Trophoblast cell (in vitro differentiated cells and primary cell): Measurements from ENCODE around the gene TTI1.
"Not testable (repeated sequence)": the region's sequence is repeated elsewhere in the genome, so short reads cannot be mapped to it uniquely, and the experiment has no call there.

Experiments
- DNase-seq, 2 donors: peaks; one replicate each; pipeline ENCODE4 v3.0.0-alpha.2; 2016
- H2AFZ ChIP-seq: 2 replicates; pipeline ENCODE4 v1.6.1; 2013; ENCODE audit warnings: low read length, moderate library complexity, mild to moderate bottlenecking; ENCODE audit not compliant: insufficient read depth, poor library complexity
- H2AK5ac ChIP-seq: 2 replicates; pipeline ENCODE4 v1.6.1; 2013; ENCODE audit warnings: mild to moderate bottlenecking, low read length
- H2BK120ac ChIP-seq: 2 replicates; pipeline ENCODE4 v1.6.1; 2013; ENCODE audit warnings: low read length, mild to moderate bottlenecking, moderate library complexity; ENCODE audit not compliant: insufficient read depth, poor library complexity
- H2BK12ac ChIP-seq: 2 replicates; pipeline ENCODE4 v1.6.1; 2013; ENCODE audit warnings: mild to moderate bottlenecking, low read length, moderate library complexity
- H2BK5ac ChIP-seq: 2 replicates; pipeline ENCODE4 v1.6.1; 2013; ENCODE audit warnings: low read length, low read depth, moderate library complexity, mild to moderate bottlenecking; ENCODE audit not compliant: poor library complexity
- H3K14ac ChIP-seq: 2 replicates; pipeline ENCODE4 v1.6.1; 2013; ENCODE audit warnings: mild to moderate bottlenecking, low read length
- H3K18ac ChIP-seq: 2 replicates; pipeline ENCODE4 v1.6.1; 2013; ENCODE audit warnings: mild to moderate bottlenecking, low read length
- H3K23ac ChIP-seq: 2 replicates; pipeline ENCODE4 v1.6.1; 2013; ENCODE audit warnings: low read length
- H3K27ac ChIP-seq: 2 replicates; pipeline ENCODE4 v1.5.1; 2013; ENCODE audit warnings: low read depth, mild to moderate bottlenecking, inconsistent platforms, low read length, moderate library complexity
- H3K27me3 ChIP-seq: 2 replicates; pipeline ENCODE4 v1.6.1; 2013; ENCODE audit warnings: inconsistent platforms, mild to moderate bottlenecking, low read length, moderate library complexity; ENCODE audit not compliant: insufficient read depth
- H3K36me3 ChIP-seq, 2 experiments: 1 replicate in 1 of 2; 2 replicates in 1 of 2; pipeline ENCODE4 v1.6.1; 2013; ENCODE audit warnings: low read length in 2 of 2, mild to moderate bottlenecking in 2 of 2, moderate library complexity in 1 of 2; ENCODE audit not compliant: insufficient read depth in 2 of 2, control insufficient read depth in 1 of 2
- H3K4ac ChIP-seq: 2 replicates; pipeline ENCODE4 v1.6.1; 2013; ENCODE audit warnings: low read depth, mild to moderate bottlenecking, low read length, moderate library complexity
- H3K4me1 ChIP-seq, 2 experiments: 1 replicate in 1 of 2; 2 replicates in 1 of 2; pipeline ENCODE4 v1.6.1; 2013; ENCODE audit warnings: low read length in 2 of 2, mild to moderate bottlenecking in 2 of 2, moderate library complexity in 1 of 2; ENCODE audit not compliant: insufficient read depth in 2 of 2, control insufficient read depth in 1 of 2
- H3K4me2 ChIP-seq: 2 replicates; pipeline ENCODE4 v1.6.1; 2013; ENCODE audit warnings: inconsistent platforms, mild to moderate bottlenecking, low read length, moderate library complexity
- H3K4me3 ChIP-seq: 2 replicates; pipeline ENCODE4 v1.5.1; 2013; ENCODE audit warnings: mild to moderate bottlenecking, low read depth, low read length, inconsistent platforms
- H3K79me1 ChIP-seq: one replicate; pipeline ENCODE4 v1.6.1; 2013; ENCODE audit warnings: low read length
- H3K79me2 ChIP-seq: 2 replicates; pipeline ENCODE4 v1.6.1; 2013; ENCODE audit warnings: low read length, mild to moderate bottlenecking; ENCODE audit not compliant: control insufficient read depth, insufficient read depth, poor library complexity
- H3K9ac ChIP-seq: 2 replicates; pipeline ENCODE4 v1.6.1; 2013; ENCODE audit warnings: mild to moderate bottlenecking, low read length
- H3K9me3 ChIP-seq: 2 replicates; pipeline ENCODE4 v1.6.1; 2013; ENCODE audit warnings: low read depth, mild to moderate bottlenecking, control low read depth, inconsistent platforms, low read length; ENCODE audit not compliant: insufficient read depth
- H4K12ac ChIP-seq: 2 replicates; pipeline ENCODE4 v1.6.1; 2013; ENCODE audit warnings: low read depth, mild to moderate bottlenecking, low read length, moderate library complexity
- H4K8ac ChIP-seq: 2 replicates; pipeline ENCODE4 v1.6.1; 2013; ENCODE audit warnings: low read depth, mild to moderate bottlenecking, low read length, moderate library complexity
- H4K91ac ChIP-seq: one replicate; pipeline ENCODE4 v1.6.1; 2013; ENCODE audit warnings: low read depth, mild to moderate bottlenecking, low read length, moderate library complexity
- WGBS: extraction: QIAGEN DNeasy Blood & Tissue Kit; methylation state at CpG from one replicate; pipeline ENCODE4 v1.1.7; 2013; ENCODE audit warnings: missing lambda C conversion rate; ENCODE audit not compliant: insufficient read length, insufficient coverage; ENCODE audit errors: extremely low coverage; 5-methylcytosine and 5-hydroxymethylcytosine counted together

TTI1 gene

GRCh38 chr20:37970856-37971245, 62.4 kb downstream of the TTI1 start:
- peaks cover 0 to 5% of the 10 kb centered on the region in 2 experiments for H3K4me1 ChIP-seq
- no peak overlapping the region for H4K91ac ChIP-seq
- no peak overlapping the region for H3K14ac ChIP-seq
- no peak overlapping the region for H3K27ac ChIP-seq
- H3K4me2 ChIP-seq = no peak overlapping the region
- no peak overlapping the region for H2BK12ac ChIP-seq
- H3K9ac ChIP-seq = no peak overlapping the region
- no peak overlapping the region for H2BK5ac ChIP-seq
- no peak overlapping the region for H2AK5ac ChIP-seq
- no peak overlapping the region for H3K4me3 ChIP-seq
- H3K4ac ChIP-seq = no peak overlapping the region
- peaks cover 2% of the 10 kb centered on the region for H3K9me3 ChIP-seq
- no peaks in the 10 kb centered on the region for H3K79me1 ChIP-seq
- H3K18ac ChIP-seq = no peak overlapping the region
- H3K27me3 ChIP-seq = no peaks in the 10 kb centered on the region
- no peak overlapping the region for H3K23ac ChIP-seq
- H4K12ac ChIP-seq = no peak overlapping the region
- H3K36me3 ChIP-seq = no peaks in the 10 kb centered on the region
- H3K79me2 ChIP-seq = no peaks in the 10 kb centered on the region
- no peak overlapping the region for H2AFZ ChIP-seq
- no peak for DNase-seq
- H2BK120ac ChIP-seq = no peak overlapping the region
- no peak overlapping the region for H4K8ac ChIP-seq

GRCh38 chr20:37969949-37970855, 63.1 kb downstream of the TTI1 start:
- Histone ChIP-seq H3K9me3 (peaks cover 2% of the 10 kb centered on the region), H3K4ac (no peak overlapping the region), H3K9ac (no peak overlapping the region), H2BK5ac (no peak overlapping the region), H3K23ac (no peak overlapping the region), H3K79me2 (no peaks in the 10 kb centered on the region), H2AFZ (no peak overlapping the region), H3K27ac (no peak overlapping the region), H3K4me1 (peaks cover 0 to 5% of the 10 kb centered on the region in 2 experiments), H4K91ac (no peak overlapping the region), H3K27me3 (no peaks in the 10 kb centered on the region), H3K18ac (no peak overlapping the region), H2BK120ac (no peak overlapping the region), H4K12ac (no peak overlapping the region), H3K4me3 (no peak overlapping the region), H3K79me1 (no peaks in the 10 kb centered on the region), H3K4me2 (no peak overlapping the region), H2BK12ac (no peak overlapping the region), H3K36me3 (no peaks in the 10 kb centered on the region), H4K8ac (no peak overlapping the region), H2AK5ac (no peak overlapping the region), H3K14ac (no peak overlapping the region)
- DNase-seq = no peak
- WGBS = no CpG with 5 or more reads among the region's 7 CpGs

GRCh38 chr20:37968841-37969401, 64.3 kb downstream of the TTI1 start:
- no peak for DNase-seq
- Histone ChIP-seq H3K4ac (no peak overlapping the region), H3K18ac (no peak overlapping the region), H3K23ac (no peak overlapping the region), H3K9ac (no peak overlapping the region), H3K27me3 (no peaks in the 10 kb centered on the region), H2BK120ac (no peak overlapping the region), H4K12ac (no peak overlapping the region), H3K79me1 (no peaks in the 10 kb centered on the region), H3K79me2 (no peaks in the 10 kb centered on the region), H3K36me3 (no peaks in the 10 kb centered on the region), H2BK5ac (no peak overlapping the region), H4K8ac (no peak overlapping the region), H3K4me3 (no peak overlapping the region), H3K27ac (no peak overlapping the region), H3K4me1 (peaks cover 0 to 5% of the 10 kb centered on the region in 2 experiments), H2AFZ (no peak overlapping the region), H3K14ac (no peak overlapping the region), H4K91ac (no peak overlapping the region), H3K4me2 (no peak overlapping the region), H3K9me3 (peaks cover 2% of the 10 kb centered on the region), H2AK5ac (no peak overlapping the region), H2BK12ac (no peak overlapping the region)
- WGBS = no CpG with 5 or more reads among the region's 6 CpGs

GRCh38 chr20:37963483-37963882, 69.8 kb downstream of the TTI1 start:
- H4K8ac ChIP-seq, H3K4me2 ChIP-seq, H3K36me3 ChIP-seq, H3K23ac ChIP-seq, H4K91ac ChIP-seq, DNase-seq, H3K4me1 ChIP-seq, H2BK12ac ChIP-seq, H3K4me3 ChIP-seq, H3K9ac ChIP-seq, H3K79me1 ChIP-seq, H3K4ac ChIP-seq, H2AFZ ChIP-seq, H3K79me2 ChIP-seq, H2BK5ac ChIP-seq, H4K12ac ChIP-seq, H2BK120ac ChIP-seq, H3K9me3 ChIP-seq, H2AK5ac ChIP-seq, H3K27ac ChIP-seq, H3K27me3 ChIP-seq, H3K14ac ChIP-seq, H3K18ac ChIP-seq: not testable (repeated sequence)
- WGBS = no CpG with 5 or more reads among the region's 2 CpGs
